RKO (cell line): ENCODE measurements around the gene TBCE.

Source experiments
- DNase-seq: peaks from one replicate; pipeline ENCODE4 v3.0.0-alpha.2; 2016; ENCODE audit warnings: low spot score

TBCE gene

GRCh38 chr1:235410467-235410866 is 43.2 kb downstream of the TBCE start:
- DNase-seq: no peak

- DNase-seq: no peak
These were observed 44.6 kb downstream of the TBCE start for GRCh38 chr1:235411489-235412486.

GRCh38 chr1:235415008-235415904 is 48.0 kb downstream of the TBCE start:
- peak; percentile 88 for DNase-seq

- peak; percentile 26 for DNase-seq
These were observed 49.4 kb downstream of the TBCE start for GRCh38 chr1:235416662-235417049.

GRCh38 chr1:235417086-235417697 is 50.0 kb downstream of the TBCE start:
- peak; percentile 80 for DNase-seq

GRCh38 chr1:235421751-235422150 is 54.5 kb downstream of the TBCE start:
- no peak for DNase-seq

GRCh38 chr1:235423214-235423652 is 56.0 kb downstream of the TBCE start:
- DNase-seq: no peak

GRCh38 chr1:235424092-235424491 is 56.9 kb downstream of the TBCE start:
- DNase-seq: no peak

GRCh38 chr1:235425357-235425756 is 58.1 kb downstream of the TBCE start:
- no peak for DNase-seq

GRCh38 chr1:235426143-235426542 is 58.9 kb downstream of the TBCE start:
- no peak for DNase-seq

- DNase-seq: no peak
These were observed 59.5 kb downstream of the TBCE start for GRCh38 chr1:235426680-235427079.

GRCh38 chr1:235427447-235427846 is 60.2 kb downstream of the TBCE start:
- DNase-seq: no peak

GRCh38 chr1:235429143-235429542 is 61.9 kb downstream of the TBCE start:
- DNase-seq: no peak

- DNase-seq: no peak
These were observed 63.8 kb downstream of the TBCE start for GRCh38 chr1:235430991-235431390.

- no peak for DNase-seq
These were observed 66.8 kb downstream of the TBCE start for GRCh38 chr1:235434001-235434400.

- DNase-seq: no peak
These were observed 74.0 kb downstream of the TBCE start for GRCh38 chr1:235441159-235441685.

GRCh38 chr1:235442788-235443429 is 75.7 kb downstream of the TBCE start:
- DNase-seq: peak; percentile 50

GRCh38 chr1:235448616-235449015 is 81.4 kb downstream of the TBCE start:
- DNase-seq: no peak

GRCh38 chr1:235450433-235450832 is 83.2 kb downstream of the TBCE start:
- DNase-seq: no peak

GRCh38 chr1:235450886-235451483 is 83.8 kb downstream of the TBCE start:
- DNase-seq: no peak

- no peak for DNase-seq
These were observed 86.8 kb downstream of the TBCE start for GRCh38 chr1:235454021-235454420.
